ENCODE data around the gene ENPP6.

Gene ENPP6

DNA sequence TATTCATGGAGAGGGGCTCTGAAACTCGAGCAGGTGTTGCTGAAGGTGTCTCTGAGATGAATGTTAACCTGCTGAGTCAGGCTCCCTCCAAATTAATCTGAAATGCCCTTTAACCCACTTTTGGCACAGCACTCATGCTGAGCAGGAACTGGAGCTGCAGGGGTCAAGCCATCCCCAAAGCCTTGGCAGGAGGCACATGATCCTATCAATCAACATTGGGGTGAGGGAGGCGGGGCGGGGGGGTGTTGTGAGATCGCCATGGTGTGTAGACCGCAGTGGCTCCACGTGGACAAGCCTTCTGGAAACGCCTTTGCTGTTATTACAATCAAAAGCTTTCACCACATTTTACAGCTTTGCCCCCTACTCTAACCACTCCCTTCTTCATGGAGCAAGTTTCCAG, 16.5 kb downstream of the ENPP6 start:
- no peak overlapping the region for H3K4me3 ChIP-seq (ENCODE audit: control insufficient read depth, low read depth, low read length)
- no peak for TF ChIP-seq CTCF (conservative IDR thresholded peaks at IDR 0.05; ENCODE audit: control insufficient read depth, insufficient read depth, low read depth, low read length)
- no peak for DNase-seq (ENCODE audit: low read depth)

GRCh38 chr4:184200296-184200695, 17.4 kb downstream of the ENPP6 start:
- no peak for TF ChIP-seq CTCF (conservative IDR thresholded peaks at IDR 0.05; ENCODE audit: control insufficient read depth, insufficient read depth, low read depth, low read length)
- H3K4me3 ChIP-seq (ENCODE audit: control insufficient read depth, low read depth, low read length), result no peak overlapping the region
- DNase-seq (ENCODE audit: low read depth), result no peak

GRCh38 chr4:184199780-184200179, 17.9 kb downstream of the ENPP6 start:
- DNase-seq (ENCODE audit: low read depth), result no peak
- no peak for TF ChIP-seq CTCF (conservative IDR thresholded peaks at IDR 0.05; ENCODE audit: control insufficient read depth, insufficient read depth, low read depth, low read length)
- H3K4me3 ChIP-seq (ENCODE audit: control insufficient read depth, low read depth, low read length), result no peak overlapping the region

DNA sequence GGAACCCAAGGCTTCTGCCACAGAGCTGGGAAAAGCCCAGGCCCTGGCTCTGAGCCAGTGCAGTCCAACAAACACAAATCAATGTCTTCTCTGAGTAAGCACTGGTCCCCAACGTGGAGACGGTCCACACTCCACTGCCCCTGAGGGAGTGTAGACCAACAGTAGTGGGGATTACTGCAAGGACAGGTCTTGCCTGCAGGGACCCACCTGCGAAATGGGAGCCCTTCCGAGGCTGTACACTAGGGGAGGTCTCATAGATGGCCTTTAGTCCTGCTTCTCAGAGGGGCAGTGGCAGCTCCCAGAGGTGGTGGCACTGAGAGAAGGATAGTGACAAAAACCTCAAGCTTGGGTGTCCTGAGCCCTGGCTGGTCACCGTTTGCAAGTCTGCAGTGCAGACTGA, 19.5 kb downstream of the ENPP6 start:
- TF ChIP-seq CTCF (conservative IDR thresholded peaks at IDR 0.05; ENCODE audit: control insufficient read depth, insufficient read depth, low read depth, low read length), result no peak
- no peak overlapping the region for H3K4me3 ChIP-seq (ENCODE audit: control insufficient read depth, low read depth, low read length)
- DNase-seq (ENCODE audit: low read depth), result no peak

GRCh38 chr4:184197536-184198082, 20.1 kb downstream of the ENPP6 start:
- TF ChIP-seq CTCF (conservative IDR thresholded peaks at IDR 0.05; ENCODE audit: control insufficient read depth, insufficient read depth, low read depth, low read length), result no peak
- DNase-seq (ENCODE audit: low read depth), result no peak
- H3K4me3 ChIP-seq (ENCODE audit: control insufficient read depth, low read depth, low read length), result no peak overlapping the region

- DNase-seq (ENCODE audit: low read depth), result no peak
- H3K4me3 ChIP-seq (ENCODE audit: control insufficient read depth, low read depth, low read length), result no peak overlapping the region
- TF ChIP-seq CTCF (conservative IDR thresholded peaks at IDR 0.05; ENCODE audit: control insufficient read depth, insufficient read depth, low read depth, low read length), result no peak
Observed at GRCh38 chr4:184196730-184197385, 20.8 kb downstream of the ENPP6 start.
